Spleen (tissue), 11 donors: ENCODE data around the gene ADORA2A. TPM values are rescaled to one million over a fixed set of nuclear protein-coding genes. Genes with fewer than 3 reads are reported as not detected.

Experiments
- DNase-seq: peaks from one replicate; pipeline ENCODE4 v3.0.0-alpha.2; 2020
- H3K27ac ChIP-seq, 8 donors: fragments of 200-600 bp; sonication (generic) in 7 of 8; 1 replicate in 4 of 8; 2 replicates in 4 of 8; pipeline versions ENCODE4 v1.5.0 to v1.8.0; 2016 to 2021; ENCODE audit warnings: inconsistent platforms in 4 of 8, mild to moderate bottlenecking in 4 of 8, moderate library complexity in 1 of 8
- H3K27me3 ChIP-seq, 7 donors: fragments of 200-600 bp; sonication (generic) in 6 of 7; replicated peaks in 1 of 7; 1 replicate in 4 of 7; 2 replicates in 3 of 7; pipeline versions ENCODE4 v1.5.0 to v1.8.0; 2016 to 2021; ENCODE audit warnings: inconsistent platforms in 3 of 7, mild to moderate bottlenecking in 1 of 7
- H3K36me3 ChIP-seq, 6 donors: fragments of 200-600 bp; sonication (generic) in 5 of 6; 1 replicate in 4 of 6; 2 replicates in 2 of 6; pipeline versions ENCODE4 v1.5.0 to v1.8.0; 2016 to 2021; ENCODE audit warnings: inconsistent platforms in 2 of 6
- H3K4me1 ChIP-seq, 6 donors: fragments of 200-600 bp; sonication (generic) in 5 of 6; 1 replicate in 3 of 6; 2 replicates in 3 of 6; pipeline versions ENCODE4 v1.5.0 to v1.8.0; 2016 to 2021; ENCODE audit warnings: inconsistent platforms in 3 of 6
- H3K4me3 ChIP-seq, 8 donors: fragments of 200-600 bp; sonication (generic) in 7 of 8; 1 replicate in 4 of 8; 2 replicates in 4 of 8; pipeline versions ENCODE4 v1.5.0 to v1.8.0; 2016 to 2021; ENCODE audit warnings: inconsistent platforms in 4 of 8, mild to moderate bottlenecking in 4 of 8, moderate library complexity in 2 of 8
- H3K9me3 ChIP-seq, 8 donors: fragments of 200-600 bp; sonication (generic) in 7 of 8; 1 replicate in 4 of 8; 2 replicates in 4 of 8; pipeline versions ENCODE4 v1.5.0 to v1.8.0; 2016 to 2021; ENCODE audit warnings: inconsistent platforms in 4 of 8
- CTCF ChIP-seq, 11 experiments: fragments of 200-600 bp in 7 of 11; fragments of 450-650 bp in 4 of 11; sonication (generic) in 4 of 11; IDR thresholded peaks in 8 of 11; conservative IDR thresholded peaks in 3 of 11; 1 replicate in 7 of 11; 2 replicates in 4 of 11; pipeline versions ENCODE4 v1.4.0 to v1.8.0; 2016 to 2021; ENCODE audit warnings: antibody characterized with exemption in 11 of 11, inconsistent platforms in 4 of 11, mild to moderate bottlenecking in 1 of 11
- POLR2A ChIP-seq, 3 donors: fragments of 450-650 bp; IDR thresholded peaks; one replicate each; pipeline ENCODE4 v1.5.1; 2017; ENCODE audit warnings: antibody characterized with exemption in 3 of 3, mild to moderate bottlenecking in 1 of 3
- POLR2AphosphoS5 ChIP-seq, 3 donors: sonication (generic); formaldehyde crosslinking; IDR thresholded peaks; one replicate each; pipeline ENCODE4 v1.5.1; 2017; ENCODE audit warnings: antibody characterized with exemption in 3 of 3
- WGBS, 5 donors: extraction: QIAGEN DNeasy Blood & Tissue Kit in 3 of 5; methylation state at CpG; one replicate each; pipeline versions ENCODE4 v1.1.5 to v1.1.7; 2013 to 2018; 5-methylcytosine and 5-hydroxymethylcytosine counted together
- intact Hi-C: fragments of 100-400 bp; cut with DNase I; formaldehyde crosslinking; loops from one replicate; pipeline ENCODE4 v1.15.0; 2023; ENCODE audit warnings: low total_unique reads
- polyA plus RNA-seq, 3 donors: library from polyadenylated mRNA; stranded (reverse); fragments of 200-250 nt; gene quantifications; one replicate each; pipeline ENCODE4 v1.2.1, GENCODE V29; 2013
- total RNA-seq, 7 donors: library from RNA; depleted of rRNA in 3 of 7; stranded (reverse); fragments of >200 nt in 3 of 7; fragmentation: NEBNext Ultra II Directional in 4 of 7; extraction: Animal tissue kit (Norgen Biotek cat#: 25700) in 4 of 7; gene quantifications; one replicate each; pipeline versions ENCODE4 v1.1.0 to v1.2.1, GENCODE V29; 2016 to 2021
- donor health status: healthy with polysubstance abuse.
- donor health status: DM: no; HTN: no; CAD: no; lungs with moderate emphysema.
- donor health status: DM: no; HTN: no; CAD: no.
- donor health status: Bipolar disorder and iron deficiency.
- donor health status: healthy.
- donor health status: DM: no; HTN: no; CAD: no.
- donor health status: DM: yes; HTN: yes; CAD: no.

The ADORA2A gene
- total and polyA plus RNA-seq, 10 donors: 8.3 to 31.1 (median 20.2) TPM

GRCh38 chr22:24422102-24422665, 5.2 kb upstream of the ADORA2A start:
- Histone ChIP-seq H3K4me1 (peaks cover 16 to 78% (median 59%) of the 10 kb centered on the region in 6 donors), H3K36me3 (peaks cover 0 to 14% (median 0%) of the 10 kb centered on the region in 6 donors), H3K27me3 (peaks cover 0 to 10% (median 0%) of the 10 kb centered on the region in 7 donors), H3K9me3 (no peaks in the 10 kb centered on the region), H3K4me3 (no peak overlapping the region), H3K27ac (peak overlapping the region in 1 of 8 donors; percentile 2)
- intact Hi-C loops: loop anchor here (5.0 kb wide), 1 partner anchor 85 kb away; no protein-coding TSS in a partner anchor
- TF ChIP-seq POLR2AphosphoS5 (IDR thresholded peaks at IDR 0.05) (no peak), CTCF (IDR thresholded peaks at IDR 0.05 in 8 of 11, conservative IDR thresholded peaks at IDR 0.05 in 3 of 11) (no peak), POLR2A (IDR thresholded peaks at IDR 0.05) (no peak)
- no peak for DNase-seq
- WGBS, 5 donors: 87 to 95% (median 90%) methylated on average over 4 to 5 of the region's 5 CpGs

GRCh38 chr22:24423519-24424000, 3.8 kb upstream of the ADORA2A start:
- 0 to 2% (median 1%) methylated on average over 26 to 56 of the region's 56 CpGs for WGBS, 5 donors
- H3K9me3 ChIP-seq: no peaks in the 10 kb centered on the region
- intact Hi-C loops: loop anchor here (5.0 kb wide), 1 partner anchor 84 kb away; no protein-coding TSS in a partner anchor
- peak overlapping the region in 7 of 8 donors; percentile 66 to 96 (median 79) for H3K27ac ChIP-seq
- H3K4me1 ChIP-seq: peaks cover 17 to 91% (median 72%) of the 10 kb centered on the region in 6 donors
- TF ChIP-seq CTCF (IDR thresholded peaks at IDR 0.05 in 8 of 11, conservative IDR thresholded peaks at IDR 0.05 in 3 of 11): peak; percentile 57 to 99 (median 96)
- TF ChIP-seq POLR2A (IDR thresholded peaks at IDR 0.05): no peak
- TF ChIP-seq POLR2AphosphoS5 (IDR thresholded peaks at IDR 0.05): peak in 2 of 3 donors; percentile 30 to 66
- peak overlapping the region; percentile 47 to 74 (median 63) for H3K4me3 ChIP-seq
- H3K27me3 ChIP-seq: peaks cover 0 to 10% (median 0%) of the 10 kb centered on the region in 7 donors
- H3K36me3 ChIP-seq: peaks cover 0 to under 1% (median 0%) of the 10 kb centered on the region in 6 donors
- peak; percentile 95 for DNase-seq

GRCh38 chr22:24424001-24424900, 3.1 kb upstream of the ADORA2A start:
- Histone ChIP-seq H3K4me3 (peak overlapping the region; percentile 47 to 74 (median 63)), H3K4me1 (peaks cover 24 to 98% (median 79%) of the 10 kb centered on the region in 6 donors), H3K27me3 (peaks cover 0 to 10% (median 0%) of the 10 kb centered on the region in 7 donors), H3K27ac (peak overlapping the region; percentile 8 to 96 (median 78)), H3K9me3 (no peaks in the 10 kb centered on the region), H3K36me3 (no peaks in the 10 kb centered on the region)
- intact Hi-C loops: loop anchor here (5.0 kb wide), 1 partner anchor 83 kb away; no protein-coding TSS in a partner anchor
- TF ChIP-seq POLR2A (IDR thresholded peaks at IDR 0.05) (no peak), CTCF (IDR thresholded peaks at IDR 0.05 in 8 of 11, conservative IDR thresholded peaks at IDR 0.05 in 3 of 11) (peak in 1 of 11 experiments; percentile 14)
- DNase-seq: peak; percentile 92
- 14 to 47% (median 17%) methylated on average over 33 to 105 of the region's 105 CpGs for WGBS, 5 donors
